Upper lobe of left lung (tissue), 6 donors: ENCODE results near the gene APOL6. TPM values are rescaled to one million over a fixed set of nuclear protein-coding genes. Genes with fewer than 3 reads are reported as not detected.

Experiments used
- ATAC-seq, 2 donors: fragments of 200-7000 bp; cut with Tn5 transposase; one replicate each; pipeline ENCODE4 v1.9.1; 2022; ENCODE audit warnings: mild to moderate bottlenecking in 2 of 2, moderate library complexity in 2 of 2; ENCODE audit not compliant: low FRiP score in 2 of 2
- DNase-seq, 2 donors: peaks; one replicate each; pipeline ENCODE4 v3.0.0-alpha.2; 2019 to 2020
- H3K27ac ChIP-seq, 4 donors: fragments of 200-600 bp; sonication (generic); one replicate each; pipeline ENCODE4 v1.5.1; 2016 to 2019
- H3K27me3 ChIP-seq, 4 donors: fragments of 200-600 bp; sonication (generic); one replicate each; pipeline ENCODE4 v1.5.1; 2017 to 2019
- H3K36me3 ChIP-seq, 4 donors: fragments of 200-600 bp; sonication (generic); one replicate each; pipeline ENCODE4 v1.5.1; 2016 to 2019
- H3K4me1 ChIP-seq, 4 donors: fragments of 200-600 bp; sonication (generic); one replicate each; pipeline ENCODE4 v1.5.1; 2018 to 2019
- H3K4me3 ChIP-seq, 4 donors: fragments of 200-600 bp; sonication (generic); one replicate each; pipeline ENCODE4 v1.5.1; 2017 to 2019; ENCODE audit warnings: mild to moderate bottlenecking in 2 of 4, moderate library complexity in 1 of 4
- H3K9me3 ChIP-seq, 4 donors: fragments of 200-600 bp; sonication (generic); one replicate each; pipeline ENCODE4 v1.5.1; 2018 to 2019
- CTCF ChIP-seq, 6 experiments: fragments of 450-650 bp in 4 of 6; fragments of 200-600 bp in 2 of 6; sonication (generic) in 2 of 6; IDR thresholded peaks; one replicate each; pipeline ENCODE4 v1.5.1; 2016 to 2019; ENCODE audit warnings: antibody characterized with exemption in 6 of 6
- EP300 ChIP-seq, 4 donors: sonication (generic); formaldehyde crosslinking; IDR thresholded peaks; one replicate each; pipeline ENCODE4 v1.5.1; 2017; ENCODE audit warnings: antibody characterized with exemption in 4 of 4, control low read depth in 2 of 4
- POLR2A ChIP-seq, 4 donors: fragments of 450-650 bp; IDR thresholded peaks; one replicate each; pipeline ENCODE4 v1.5.1; 2016 to 2017; ENCODE audit warnings: antibody characterized with exemption in 4 of 4, mild to moderate bottlenecking in 2 of 4
- POLR2AphosphoS5 ChIP-seq, 2 donors: sonication (generic); formaldehyde crosslinking; IDR thresholded peaks; one replicate each; pipeline ENCODE4 v1.5.1; 2017; ENCODE audit warnings: antibody characterized with exemption in 2 of 2
- WGBS, 2 donors: methylation state at CpG; one replicate each; pipeline ENCODE4 v1.1.5; 2017 to 2018; 5-methylcytosine and 5-hydroxymethylcytosine counted together
- total RNA-seq, 6 donors: library from RNA; depleted of rRNA in 4 of 6; stranded (reverse); fragments of >200 nt in 4 of 6; gene quantifications; one replicate each; pipeline versions ENCODE4 v1.1.0 to v1.2.1, GENCODE V29; 2016 to 2021
- donor health status: DM: no; HTN: no; CAD: no; lungs with moderate emphysema.
- donor health status: DM: no; HTN: yes; CAD: no; lungs with severe emphysema.

Gene APOL6
- total RNA-seq, 6 donors from 2014 or later, result 27.6 to 54.4 (median 30.8) TPM

- no peaks in the 10 kb centered on the region for H3K9me3 ChIP-seq
- WGBS, 2 donors, result 72 to 80% methylated on average over 5 of the region's 5 CpGs
- peaks cover 13 to 28% (median 23%) of the 10 kb centered on the region in 4 donors for H3K4me1 ChIP-seq
- H3K36me3 ChIP-seq, result no peaks in the 10 kb centered on the region
- TF ChIP-seq EP300 (IDR thresholded peaks at IDR 0.05) (no peak), POLR2AphosphoS5 (IDR thresholded peaks at IDR 0.05) (no peak), CTCF (IDR thresholded peaks at IDR 0.05) (no peak), POLR2A (IDR thresholded peaks at IDR 0.05) (no peak)
- no peak overlapping the region for H3K27ac ChIP-seq
- DNase-seq (no peak), ATAC-seq (no peak)
- no peaks in the 10 kb centered on the region for H3K27me3 ChIP-seq
- no peak overlapping the region for H3K4me3 ChIP-seq
Measured at GRCh38 chr22:35634015-35634414, 14.2 kb upstream of the APOL6 start.

- Histone ChIP-seq H3K4me1 (peaks cover 6 to 26% (median 14%) of the 10 kb centered on the region in 4 donors), H3K36me3 (no peaks in the 10 kb centered on the region), H3K27me3 (no peaks in the 10 kb centered on the region), H3K9me3 (no peaks in the 10 kb centered on the region), H3K4me3 (no peak overlapping the region), H3K27ac (no peak overlapping the region)
- no peak for ATAC-seq
- 91 to 95% methylated on average over 3 of the region's 3 CpGs for WGBS, 2 donors
- TF ChIP-seq POLR2AphosphoS5 (IDR thresholded peaks at IDR 0.05) (no peak), CTCF (IDR thresholded peaks at IDR 0.05) (no peak), POLR2A (IDR thresholded peaks at IDR 0.05) (no peak), EP300 (IDR thresholded peaks at IDR 0.05) (no peak)
- DNase-seq, result no peak
Measured at GRCh38 chr22:35634943-35635540, 13.2 kb upstream of the APOL6 start.

- H3K4me1 ChIP-seq, result peaks cover 6 to 26% (median 14%) of the 10 kb centered on the region in 4 donors
- TF ChIP-seq CTCF (IDR thresholded peaks at IDR 0.05) (no peak), EP300 (IDR thresholded peaks at IDR 0.05) (no peak), POLR2A (IDR thresholded peaks at IDR 0.05) (no peak), POLR2AphosphoS5 (IDR thresholded peaks at IDR 0.05) (no peak)
- no peaks in the 10 kb centered on the region for H3K36me3 ChIP-seq
- ATAC-seq, result no peak
- WGBS, 2 donors, result 80 to 83% methylated on average over 5 of the region's 5 CpGs
- no peaks in the 10 kb centered on the region for H3K9me3 ChIP-seq
- DNase-seq, result peak in 1 of 2 donors; percentile 10
- no peaks in the 10 kb centered on the region for H3K27me3 ChIP-seq
- peak overlapping the region in 1 of 4 donors; percentile 87 for H3K27ac ChIP-seq
- no peak overlapping the region for H3K4me3 ChIP-seq
Measured at GRCh38 chr22:35637254-35637653, 11.0 kb upstream of the APOL6 start.

- ATAC-seq (peak in 1 of 2 donors; percentile 16), DNase-seq (peak in 1 of 2 donors; percentile 13)
- peaks cover 6 to 26% (median 14%) of the 10 kb centered on the region in 4 donors for H3K4me1 ChIP-seq
- TF ChIP-seq POLR2AphosphoS5 (IDR thresholded peaks at IDR 0.05) (no peak), EP300 (IDR thresholded peaks at IDR 0.05) (no peak), POLR2A (IDR thresholded peaks at IDR 0.05) (no peak), CTCF (IDR thresholded peaks at IDR 0.05) (no peak)
- no peak overlapping the region for H3K4me3 ChIP-seq
- no peaks in the 10 kb centered on the region for H3K36me3 ChIP-seq
- WGBS, 2 donors, result 67 to 72% methylated on average over 5 of the region's 5 CpGs
- H3K27ac ChIP-seq, result peak overlapping the region; percentile 41 to 87 (median 72)
- no peaks in the 10 kb centered on the region for H3K27me3 ChIP-seq
- H3K9me3 ChIP-seq, result no peaks in the 10 kb centered on the region
Measured at GRCh38 chr22:35638001-35638400, 10.2 kb upstream of the APOL6 start.

GRCh38 chr22:35638410-35638809 lies 9.8 kb upstream of the APOL6 start:
- Histone ChIP-seq H3K9me3 (no peaks in the 10 kb centered on the region), H3K4me1 (peaks cover 6 to 26% (median 14%) of the 10 kb centered on the region in 4 donors), H3K27me3 (no peaks in the 10 kb centered on the region), H3K27ac (peak overlapping the region; percentile 41 to 87 (median 72)), H3K4me3 (no peak overlapping the region), H3K36me3 (no peaks in the 10 kb centered on the region)
- WGBS, 2 donors, result 65 to 70% methylated on average over 4 to 13 of the region's 13 CpGs
- DNase-seq, result peak; percentile 48 to 91
- peak; percentile 69 to 88 for ATAC-seq
- TF ChIP-seq EP300 (IDR thresholded peaks at IDR 0.05), result peak in 1 of 4 donors; percentile 54
- TF ChIP-seq POLR2AphosphoS5 (IDR thresholded peaks at IDR 0.05), result peak; percentile 70 to 77
- TF ChIP-seq POLR2A (IDR thresholded peaks at IDR 0.05), result no peak
